Suprapubic skin (tissue), 4 donors: ENCODE results near the gene TKT.

ENCODE experiments used
- CTCF ChIP-seq, 2 donors: fragments of 200-600 bp in 1 of 2; fragments of 450-650 bp in 1 of 2; sonication (generic) in 1 of 2; IDR thresholded peaks; one replicate each; pipeline ENCODE4 v1.5.1; 2016 to 2019; ENCODE audit warnings: antibody characterized with exemption in 2 of 2, mild to moderate bottlenecking in 1 of 2, moderate library complexity in 1 of 2
- EP300 ChIP-seq: sonication (generic); formaldehyde crosslinking; IDR thresholded peaks from one replicate; pipeline ENCODE4 v1.6.1; 2017; ENCODE audit warnings: antibody characterized with exemption
- POLR2A ChIP-seq, 2 donors: fragments of 450-650 bp; IDR thresholded peaks; one replicate each; pipeline ENCODE4 v1.6.1; 2017; ENCODE audit warnings: antibody characterized with exemption in 2 of 2, mild to moderate bottlenecking in 2 of 2, moderate library complexity in 2 of 2
- POLR2AphosphoS5 ChIP-seq, 3 donors: sonication (generic); formaldehyde crosslinking; IDR thresholded peaks; one replicate each; pipeline ENCODE4 v1.6.1; 2017; ENCODE audit warnings: antibody characterized with exemption in 3 of 3

GRCh38 chr3:53267766-53268165 is 11.9 kb upstream of the TKT start:
- TF ChIP-seq CTCF (IDR thresholded peaks at IDR 0.05): no peak
- TF ChIP-seq POLR2A (IDR thresholded peaks at IDR 0.05): no peak
- no peak for TF ChIP-seq EP300
- no peak for TF ChIP-seq POLR2AphosphoS5 (IDR thresholded peaks at IDR 0.05)
